ENCODE measurements around the gene FAM181A.

Gene FAM181A

GRCh38 chr14:93965287-93965821 is 38.2 kb downstream of the FAM181A start:
- no peak for DNase-seq

- DNase-seq, result no peak
Measured at GRCh38 chr14:93965946-93966474, 38.9 kb downstream of the FAM181A start.

- no peak for DNase-seq
Measured at GRCh38 chr14:93967637-93968250, 40.6 kb downstream of the FAM181A start.

- DNase-seq, result no peak
Measured at GRCh38 chr14:93969082-93969828, 42.1 kb downstream of the FAM181A start.

- peak; percentile 24 for DNase-seq
Measured at GRCh38 chr14:93970585-93970964, 43.4 kb downstream of the FAM181A start.

- no peak for DNase-seq
Measured at GRCh38 chr14:93970965-93971634, 44.0 kb downstream of the FAM181A start.

GRCh38 chr14:93971635-93972027 is 44.5 kb downstream of the FAM181A start:
- DNase-seq, result no peak

GRCh38 chr14:93972618-93973205 is 45.6 kb downstream of the FAM181A start:
- no peak for DNase-seq

GRCh38 chr14:93973607-93974006 is 46.5 kb downstream of the FAM181A start:
- no peak for DNase-seq

- no peak for DNase-seq
Measured at GRCh38 chr14:93974299-93974698, 47.2 kb downstream of the FAM181A start.

GRCh38 chr14:93974833-93975232 is 47.7 kb downstream of the FAM181A start:
- DNase-seq, result no peak

GRCh38 chr14:93975791-93976476 is 48.8 kb downstream of the FAM181A start:
- no peak for DNase-seq

- DNase-seq, result no peak
Measured at GRCh38 chr14:93976477-93977057, 49.4 kb downstream of the FAM181A start, which contains the start of gene ASB2. Gene ASB2, minus strand, starts transcription at chr14:93976570. Its CDS starts 12,031 bp downstream, at chr14:93964539.

- no peak for DNase-seq
Measured at GRCh38 chr14:93977171-93977570, 50.0 kb downstream of the FAM181A start.

GRCh38 chr14:93977790-93978581 is 50.8 kb downstream of the FAM181A start:
- no peak for DNase-seq

- DNase-seq, result no peak
Measured at GRCh38 chr14:93978735-93979134, 51.6 kb downstream of the FAM181A start.
